Adrenal gland (tissue), 12 donors: ENCODE data around the gene FGFBP1. TPM values are rescaled to one million over a fixed set of nuclear protein-coding genes. Genes with fewer than 3 reads are reported as not detected.

Source experiments
- DNase-seq, 7 donors: peaks; one replicate each; pipeline ENCODE4 v3.0.0-alpha.2; 2019 to 2020
- H3K27ac ChIP-seq, 5 donors: fragments of 200-600 bp; sonication (generic) in 4 of 5; 1 replicate in 3 of 5; 2 replicates in 2 of 5; pipeline versions ENCODE4 v1.5.1 to v1.8.0; 2016 to 2020; ENCODE audit warnings: mild to moderate bottlenecking in 1 of 5
- H3K27me3 ChIP-seq: fragments of 200-600 bp; 2 replicates; pipeline ENCODE4 v1.8.0; 2021
- H3K36me3 ChIP-seq, 2 donors: fragments of 200-600 bp; replicated peaks in 1 of 2; 1 replicate in 1 of 2; 2 replicates in 1 of 2; pipeline versions ENCODE4 v1.5.1 to v1.8.0; 2018 to 2022
- H3K4me1 ChIP-seq, 2 donors: fragments of 200-600 bp; replicated peaks in 1 of 2; 1 replicate in 1 of 2; 2 replicates in 1 of 2; pipeline versions ENCODE4 v1.5.1 to v1.8.0; 2018 to 2021
- H3K4me3 ChIP-seq, 4 donors: fragments of 200-600 bp; sonication (generic) in 3 of 4; one replicate each; pipeline ENCODE4 v1.5.1; 2016 to 2018
- H3K9me3 ChIP-seq, 3 donors: fragments of 200-600 bp; sonication (generic) in 1 of 3; replicated peaks in 1 of 3; 1 replicate in 2 of 3; 2 replicates in 1 of 3; pipeline versions ENCODE4 v1.5.1 to v1.8.0; 2016 to 2021
- CTCF ChIP-seq, 6 experiments: fragments of 450-650 bp in 4 of 6; fragments of 200-600 bp in 2 of 6; sonication (generic) in 1 of 6; IDR thresholded peaks; 1 replicate in 5 of 6; 2 replicates in 1 of 6; pipeline versions ENCODE4 v1.5.1 to v1.8.0; 2016 to 2021; ENCODE audit warnings: antibody characterized with exemption in 6 of 6, mild to moderate bottlenecking in 2 of 6, moderate library complexity in 1 of 6
- POLR2A ChIP-seq, 2 donors: fragments of 450-650 bp; IDR thresholded peaks; one replicate each; pipeline ENCODE4 v1.6.1; 2017; ENCODE audit warnings: antibody characterized with exemption in 2 of 2, mild to moderate bottlenecking in 2 of 2, moderate library complexity in 1 of 2
- WGBS, 4 donors: extraction: QIAGEN DNeasy Blood & Tissue Kit in 2 of 4; methylation state at CpG; one replicate each; pipeline versions ENCODE4 v1.1.5 to v1.1.7; 2013 to 2017; 5-methylcytosine and 5-hydroxymethylcytosine counted together
- intact Hi-C, 2 donors: fragments of 100-400 bp; cut with DNase I; formaldehyde crosslinking; loops; one replicate each; pipeline versions ENCODE4 v1.14.1 to v1.15.0; 2022 to 2023
- polyA plus RNA-seq, 3 donors: library from polyadenylated mRNA; stranded (reverse); fragments of 200-250 nt in 2 of 3; fragments of 350-450 nt in 1 of 3; fragmentation: Illumina TruSeq in 1 of 3; extraction: RNeasy Lipid Tissue Mini Kit (QIAGEN cat#74804) in 1 of 3; gene quantifications; one replicate each; pipeline ENCODE4 v1.2.3, GENCODE V29; 2013 to 2014
- total RNA-seq, 9 donors: library from RNA; depleted of rRNA in 4 of 9; stranded (reverse); fragments of >200 nt in 4 of 9; fragments of 120-200 nt in 1 of 9; fragmentation: NEBNext Ultra II Directional in 1 of 9; extraction: Animal tissue kit (Norgen Biotek cat#: 25700) in 1 of 9; gene quantifications; one replicate each; pipeline versions ENCODE4 v1.1.0 to v1.2.4, GENCODE V29; 2013 to 2023
- donor health status: healthy with polysubstance abuse.
- donor health status: Bipolar disorder and iron deficiency.
- donor health status: DM: yes; HTN: yes; CAD: no.
- donor health status: DM: no; HTN: no; CAD: no.
- donor health status: DM: no; HTN: no; CAD: no.
- donor health status: DM: yes; HTN: yes; CAD: no.

FGFBP1 gene
- total and polyA plus RNA-seq, 12 donors, result 0.40 TPM; not detected in 11

GRCh38 chr4:15982842-15983524 is 44.4 kb upstream of the FGFBP1 start:
- WGBS, 4 donors, result 79 to 88% (median 82%) methylated on average over 8 of the region's 8 CpGs
- intact Hi-C loops, result no loop called here
- Histone ChIP-seq H3K4me1 (no peaks in the 10 kb centered on the region), H3K4me3 (no peak overlapping the region), H3K27ac (no peak overlapping the region), H3K9me3 (no peaks in the 10 kb centered on the region), H3K36me3 (no peaks in the 10 kb centered on the region), H3K27me3 (no peaks in the 10 kb centered on the region)
- TF ChIP-seq CTCF (IDR thresholded peaks at IDR 0.05), result no peak
- TF ChIP-seq POLR2A (IDR thresholded peaks at IDR 0.05), result no peak
- no peak for DNase-seq

GRCh38 chr4:15976456-15977447 is 38.2 kb upstream of the FGFBP1 start:
- H3K27ac ChIP-seq, result no peak overlapping the region

GRCh38 chr4:15971068-15971801 is 32.7 kb upstream of the FGFBP1 start:
- intact Hi-C loops, result no loop called here
- no peaks in the 10 kb centered on the region for H3K36me3 ChIP-seq
- TF ChIP-seq POLR2A (IDR thresholded peaks at IDR 0.05) (no peak), CTCF (IDR thresholded peaks at IDR 0.05) (no peak)
- no peak overlapping the region for H3K27ac ChIP-seq
- H3K4me3 ChIP-seq, result no peak overlapping the region
- H3K4me1 ChIP-seq, result no peaks in the 10 kb centered on the region
- H3K27me3 ChIP-seq, result no peaks in the 10 kb centered on the region
- no peaks in the 10 kb centered on the region for H3K9me3 ChIP-seq
- WGBS, 4 donors, result 69 to 81% (median 78%) methylated on average over 8 to 9 of the region's 9 CpGs
- no peak for DNase-seq

More at GRCh38 chr4:15976456-15977447, 38.2 kb upstream of the FGFBP1 start:
- Histone ChIP-seq H3K4me1 (no peaks in the 10 kb centered on the region), H3K4me3 (no peak overlapping the region), H3K36me3 (no peaks in the 10 kb centered on the region), H3K9me3 (no peaks in the 10 kb centered on the region), H3K27me3 (no peaks in the 10 kb centered on the region)
- TF ChIP-seq CTCF (IDR thresholded peaks at IDR 0.05) (no peak), POLR2A (IDR thresholded peaks at IDR 0.05) (no peak)
- 70 to 83% (median 79%) methylated on average over 6 to 7 of the region's 7 CpGs for WGBS, 4 donors
- intact Hi-C loops, result no loop called here
- no peak for DNase-seq
